Ovary (tissue), 9 donors: Measurements from ENCODE around the gene RHO. TPM values are rescaled to one million over a fixed set of nuclear protein-coding genes. Genes with fewer than 3 reads are reported as not detected.

Source experiments
- DNase-seq, 5 donors: peaks; one replicate each; pipeline ENCODE4 v3.0.0-alpha.2; 2019 to 2020
- H3K27ac ChIP-seq, 2 donors: fragments of 200-600 bp; one replicate each; pipeline versions ENCODE4 v1.5.1 to v1.8.0; 2019 to 2022
- H3K27me3 ChIP-seq: fragments of 200-600 bp; one replicate; pipeline ENCODE4 v1.8.0; 2022
- H3K36me3 ChIP-seq: fragments of 200-600 bp; sonication (generic); one replicate; pipeline ENCODE4 v1.5.1; 2019
- H3K4me1 ChIP-seq: one replicate; pipeline ENCODE4 v1.8.1; 2013; ENCODE audit warnings: mild to moderate bottlenecking, moderate library complexity; ENCODE audit not compliant: insufficient read depth
- H3K4me3 ChIP-seq: fragments of 200-600 bp; sonication (generic); one replicate; pipeline ENCODE4 v1.5.1; 2017
- H3K9me3 ChIP-seq, 2 donors: fragments of 200-600 bp in 1 of 2; sonication (generic) in 1 of 2; one replicate each; pipeline versions ENCODE4 v1.5.1 to v1.8.1; 2013 to 2019; ENCODE audit warnings: mild to moderate bottlenecking in 1 of 2, moderate library complexity in 1 of 2
- CTCF ChIP-seq, 3 donors: fragments of 450-650 bp in 2 of 3; fragments of 200-600 bp in 1 of 3; IDR thresholded peaks; one replicate each; pipeline versions ENCODE4 v1.5.1 to v1.8.0; 2016 to 2022; ENCODE audit warnings: antibody characterized with exemption in 3 of 3, mild to moderate bottlenecking in 1 of 3
- EP300 ChIP-seq: sonication (generic); formaldehyde crosslinking; IDR thresholded peaks from one replicate; pipeline ENCODE4 v1.6.1; 2017; ENCODE audit warnings: antibody characterized with exemption
- POLR2A ChIP-seq: fragments of 450-650 bp; IDR thresholded peaks from one replicate; pipeline ENCODE4 v1.6.1; 2017; ENCODE audit warnings: antibody characterized with exemption, mild to moderate bottlenecking, moderate library complexity
- WGBS, 3 donors: extraction: QIAGEN DNeasy Blood & Tissue Kit in 1 of 3; methylation state at CpG; one replicate each; pipeline versions ENCODE4 v1.1.5 to v1.1.7; 2013 to 2017; 5-methylcytosine and 5-hydroxymethylcytosine counted together
- intact Hi-C, 4 donors: fragments of 100-400 bp; cut with DNase I; formaldehyde crosslinking; loops; one replicate each; pipeline versions ENCODE4 v1.11.0 to v1.15.1; 2022 to 2023
- polyA plus RNA-seq, 2 donors: library from polyadenylated mRNA; stranded (reverse); fragments of 200-250 nt in 1 of 2; fragments of 350-450 nt in 1 of 2; fragmentation: Illumina TruSeq in 1 of 2; extraction: RNeasy Lipid Tissue Mini Kit (QIAGEN cat#74804) in 1 of 2; gene quantifications; one replicate each; pipeline ENCODE4 v1.2.3, GENCODE V29; 2013 to 2014
- total RNA-seq, 7 donors: library from RNA; depleted of rRNA in 2 of 7; stranded (reverse); fragments of >200 nt in 2 of 7; fragmentation: NEBNext Ultra II Directional in 3 of 7; extraction: Animal tissue kit (Norgen Biotek cat#: 25700) in 3 of 7; gene quantifications; one replicate each; pipeline versions ENCODE4 v1.1.0 to v1.2.4, GENCODE V29; 2016 to 2023
- donor health status: DM: no; HTN: no; CAD: no; lungs with moderate emphysema.
- donor health status: DM: no; HTN: no; CAD: no.
- donor health status: Bipolar disorder and iron deficiency.
- donor health status: DM: yes; HTN: yes; CAD: no.
- donor health status: DM: no; HTN: no; CAD: no.
- donor health status: DM: yes; HTN: yes; CAD: no.

RHO gene
- total and polyA plus RNA-seq, 9 donors, result 0.13 to 0.24 TPM; not detected in 7

- no peak for TF ChIP-seq EP300
- TF ChIP-seq CTCF (IDR thresholded peaks at IDR 0.05), result no peak
These were observed 44.2 kb downstream of the RHO start for GRCh38 chr3:129572603-129573002.

GRCh38 chr3:129573493-129573892 lies 45.1 kb downstream of the RHO start:
- no peak for DNase-seq
- WGBS, 3 donors, result 90 to 95% (median 92%) methylated on average over 14 of the region's 14 CpGs
- Histone ChIP-seq H3K4me1 (no peaks in the 10 kb centered on the region), H3K27ac (no peak overlapping the region), H3K36me3 (no peaks in the 10 kb centered on the region), H3K27me3 (no peaks in the 10 kb centered on the region), H3K4me3 (no peak overlapping the region), H3K9me3 (no peaks in the 10 kb centered on the region)
- no peak for TF ChIP-seq CTCF (IDR thresholded peaks at IDR 0.05)
- TF ChIP-seq POLR2A, result no peak
- no peak for TF ChIP-seq EP300
- intact Hi-C loops, result no loop called here

More at GRCh38 chr3:129572603-129573002, 44.2 kb downstream of the RHO start:
- 65 to 72% (median 71%) methylated on average over 18 of the region's 18 CpGs for WGBS, 3 donors
- H3K36me3 ChIP-seq, result no peaks in the 10 kb centered on the region
- no peak overlapping the region for H3K27ac ChIP-seq
- intact Hi-C loops, result no loop called here
- no peaks in the 10 kb centered on the region for H3K27me3 ChIP-seq
- H3K9me3 ChIP-seq, result no peaks in the 10 kb centered on the region
- H3K4me1 ChIP-seq, result peaks cover 1% of the 10 kb centered on the region
- no peak overlapping the region for H3K4me3 ChIP-seq
- no peak for DNase-seq

GRCh38 chr3:129574206-129574605 lies 45.8 kb downstream of the RHO start:
- Histone ChIP-seq H3K36me3 (no peaks in the 10 kb centered on the region), H3K9me3 (no peaks in the 10 kb centered on the region)

GRCh38 chr3:129575233-129575996 lies 47.0 kb downstream of the RHO start:
- no peak overlapping the region for H3K27ac ChIP-seq
- WGBS, 3 donors, result 79 to 86% (median 86%) methylated on average over 19 of the region's 19 CpGs
- TF ChIP-seq EP300, result no peak
- TF ChIP-seq CTCF (IDR thresholded peaks at IDR 0.05), result no peak
- TF ChIP-seq POLR2A, result no peak
- H3K36me3 ChIP-seq, result no peaks in the 10 kb centered on the region
- intact Hi-C loops, result no loop called here
- no peak overlapping the region for H3K4me3 ChIP-seq
- DNase-seq, result no peak
- H3K9me3 ChIP-seq, result no peaks in the 10 kb centered on the region
- no peaks in the 10 kb centered on the region for H3K27me3 ChIP-seq
- no peaks in the 10 kb centered on the region for H3K4me1 ChIP-seq

More at GRCh38 chr3:129574206-129574605, 45.8 kb downstream of the RHO start:
- no peak for DNase-seq
- intact Hi-C loops, result no loop called here
- Histone ChIP-seq H3K27me3 (no peaks in the 10 kb centered on the region), H3K4me3 (no peak overlapping the region), H3K27ac (no peak overlapping the region), H3K4me1 (no peaks in the 10 kb centered on the region)
- TF ChIP-seq EP300 (no peak), POLR2A (no peak), CTCF (IDR thresholded peaks at IDR 0.05) (no peak)
- 93 to 98% (median 96%) methylated on average over 15 to 24 of the region's 24 CpGs for WGBS, 3 donors
